H1 (cell line): ENCODE measurements around the gene ZHX3. TPM values are rescaled to one million over a fixed set of nuclear protein-coding genes. Genes with fewer than 3 reads are reported as not detected.

Source experiments
- NANOG ChIP-seq: IDR thresholded peaks from 2 replicates; pipeline ENCODE4 v1.6.1; 2011; ENCODE audit warnings: low read length, low read depth, mild to moderate bottlenecking, inconsistent platforms; ENCODE audit not compliant: insufficient read depth, poor library complexity, severe bottlenecking
- USF2 ChIP-seq: IDR thresholded peaks from 2 replicates; pipeline ENCODE4 v1.6.1; 2011; ENCODE audit warnings: low read length, improper control_type of control experiment
- polyA plus RNA-seq, 7 experiments: library from polyadenylated mRNA; depleted of rRNA in 3 of 7; stranded (reverse) in 5 of 7; unstranded in 2 of 7; fragments of >200 nt in 5 of 7; fragments of 200-250 nt in 2 of 7; gene quantifications; 1 replicate in 5 of 7; 2 replicates in 1 of 7; 4 replicates in 1 of 7; pipeline versions ENCODE4 v1.2.1 to v1.2.3, GENCODE V29; 2011 to 2013; ENCODE audit warnings: missing spikeins in 2 of 7, mixed read lengths in 2 of 7
- total RNA-seq: library from RNA; stranded (reverse); fragmentation: NEBNext Ultra II Directional; extraction: Animal tissue kit (Norgen Biotek cat#: 25700); gene quantifications from 2 replicates; pipeline ENCODE4 v1.2.1, GENCODE V29; 2021

Gene ZHX3
- total and polyA plus RNA-seq, 2 of the 8 experiments (the other 6 are each of a cell fraction or from before 2014, with no cell fraction given) = 1.00 to 7.8 TPM

DNA sequence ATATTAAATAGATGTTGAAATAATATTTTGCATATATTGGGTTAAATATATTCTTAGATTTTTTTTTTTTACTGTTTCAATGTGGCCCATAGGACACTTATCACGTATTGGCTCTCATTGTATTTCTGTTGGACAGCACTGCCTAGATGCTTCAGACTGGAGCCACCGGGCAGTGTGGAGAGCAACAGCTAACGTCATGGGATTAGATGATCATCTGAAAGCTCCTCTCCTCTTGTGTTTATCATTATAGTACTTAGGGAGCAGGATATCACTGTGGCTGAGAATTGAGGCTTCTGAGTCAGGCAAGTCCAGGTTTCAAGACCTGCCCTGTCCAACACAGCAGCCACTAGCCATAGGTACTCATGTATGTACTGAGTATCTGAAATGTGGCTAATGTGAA is 87.4 kb downstream of the ZHX3 start (continued):
- TF ChIP-seq USF2 (no peak), NANOG (no peak)
